HepG2 (cell line): ENCODE measurements around the gene CRYM. TPM values are rescaled to one million over a fixed set of nuclear protein-coding genes. Genes with fewer than 3 reads are reported as not detected.

Source experiments
- CBX2 ChIP-seq, 2 experiments: fragments of 200-600 bp in 1 of 2; sonication (generic); formaldehyde crosslinking in 1 of 2; IDR thresholded peaks; 2 replicates each; pipeline versions ENCODE4 v1.7.0 to v1.8.1; 2018 to 2022; ENCODE audit warnings: low read depth in 2 of 2, low read length in 1 of 2, mild to moderate bottlenecking in 1 of 2, missing genetic modification reagents in 1 of 2
- KAT8 ChIP-seq: IDR thresholded peaks from 2 replicates; pipeline ENCODE4 v1.6.1; 2016; ENCODE audit warnings: missing genetic modification reagents, missing compliant biosample characterization
- KLF13 ChIP-seq: sonication (generic); formaldehyde crosslinking; IDR thresholded peaks from 2 replicates; pipeline ENCODE4 v1.4.0; 2020; ENCODE audit warnings: mild to moderate bottlenecking, missing genetic modification reagents
- MAFK ChIP-seq, 2 experiments: IDR thresholded peaks in 1 of 2; conservative IDR thresholded peaks in 1 of 2; 2 replicates each; pipeline ENCODE4 v1.6.1; 2011; ENCODE audit warnings: improper control_type of control experiment in 2 of 2, low read length in 2 of 2
- RARA ChIP-seq: IDR thresholded peaks from 2 replicates; pipeline ENCODE4 v1.6.1; 2016; ENCODE audit warnings: missing genetic modification reagents, missing compliant biosample characterization
- REST ChIP-seq, 2 experiments: IDR thresholded peaks; 2 replicates each; pipeline ENCODE4 v1.6.1; 2011 to 2012; ENCODE audit warnings: low read length in 2 of 2, borderline replicate concordance in 1 of 2, low read depth in 1 of 2, mild to moderate bottlenecking in 1 of 2, moderate library complexity in 1 of 2
- SMAD3 ChIP-seq: sonication (generic); formaldehyde crosslinking; IDR thresholded peaks from 2 replicates; pipeline ENCODE4 v1.4.0; 2020; ENCODE audit warnings: missing genetic modification reagents
- SMARCE1 ChIP-seq: fragments of 450-650 bp; IDR thresholded peaks from 2 replicates; pipeline ENCODE4 v1.6.1; 2017; ENCODE audit warnings: borderline replicate concordance
- SMC3 ChIP-seq: IDR thresholded peaks from 2 replicates; pipeline ENCODE4 v1.6.1; 2011; ENCODE audit warnings: low read length, improper control_type of control experiment
- SRF ChIP-seq: IDR thresholded peaks from 2 replicates; pipeline ENCODE4 v1.6.1; 2011; ENCODE audit warnings: mild to moderate bottlenecking, low read depth, low read length, moderate library complexity
- THAP7 ChIP-seq: sonication (generic); formaldehyde crosslinking; IDR thresholded peaks from 2 replicates; pipeline ENCODE4 v1.8.1; 2023; ENCODE audit warnings: mild to moderate bottlenecking, missing genetic modification reagents
- USF2 ChIP-seq, 2 experiments: sonication (generic) in 1 of 2; formaldehyde crosslinking in 1 of 2; IDR thresholded peaks; 2 replicates each; pipeline versions ENCODE4 v1.5.1 to v1.6.1; 2011 to 2020; ENCODE audit warnings: borderline replicate concordance in 1 of 2, low read depth in 1 of 2, low read length in 1 of 2, mild to moderate bottlenecking in 1 of 2, missing genetic modification reagents in 1 of 2, moderate library complexity in 1 of 2
- ZBTB1 ChIP-seq: sonication (generic); formaldehyde crosslinking; IDR thresholded peaks from 2 replicates; pipeline ENCODE4 v1.4.0; 2020; ENCODE audit warnings: missing genetic modification reagents, borderline replicate concordance
- ZFAT ChIP-seq: sonication (generic); formaldehyde crosslinking; conservative IDR thresholded peaks from 2 replicates; pipeline ENCODE4 v1.8.1; 2023; ENCODE audit warnings: missing genetic modification reagents, inconsistent platforms
- ZNF101 ChIP-seq: sonication (generic); formaldehyde crosslinking; IDR thresholded peaks from 2 replicates; pipeline ENCODE4 v1.4.0; 2020; ENCODE audit warnings: mild to moderate bottlenecking, low read depth, missing genetic modification reagents, borderline replicate concordance
- ZNF263 ChIP-seq: sonication (generic); formaldehyde crosslinking; IDR thresholded peaks from 2 replicates; pipeline ENCODE4 v1.4.0; 2020; ENCODE audit warnings: missing genetic modification reagents
- ZNF326 ChIP-seq: sonication (generic); formaldehyde crosslinking; IDR thresholded peaks from 2 replicates; pipeline ENCODE4 v1.4.0; 2020; ENCODE audit warnings: missing genetic modification reagents, borderline replicate concordance
- ZNF33A ChIP-seq: sonication (generic); formaldehyde crosslinking; IDR thresholded peaks from 2 replicates; pipeline ENCODE4 v1.5.1; 2020; ENCODE audit warnings: missing genetic modification reagents, mild to moderate bottlenecking, moderate library complexity, borderline replicate concordance
- ZNF580 ChIP-seq: IDR thresholded peaks from 2 replicates; pipeline ENCODE4 v1.6.1; 2016; ENCODE audit warnings: low read depth, borderline replicate concordance
- ZNF75D ChIP-seq: sonication (generic); formaldehyde crosslinking; IDR thresholded peaks from 2 replicates; pipeline ENCODE4 v1.8.1; 2023; ENCODE audit warnings: missing genetic modification reagents, mild to moderate bottlenecking, borderline replicate concordance
- ZNF766 ChIP-seq: sonication (generic); formaldehyde crosslinking; IDR thresholded peaks from 2 replicates; pipeline ENCODE4 v1.5.0; 2020; ENCODE audit warnings: missing genetic modification reagents, borderline replicate concordance
- ZNF800 ChIP-seq: sonication (generic); formaldehyde crosslinking; IDR thresholded peaks from 2 replicates; pipeline ENCODE4 v1.4.0; 2020; ENCODE audit warnings: missing genetic modification reagents
- polyA plus RNA-seq, 8 experiments: library from polyadenylated mRNA; depleted of rRNA in 3 of 8; stranded (reverse) in 7 of 8; unstranded in 1 of 8; fragments of >200 nt; fragmentation: Illumina TruSeq in 4 of 8; extraction: Trizol in 4 of 8; gene quantifications; 2 replicates each; pipeline versions ENCODE4 v1.2.1 to v1.2.3, GENCODE V29; 2011 to 2016; ENCODE audit warnings: low read depth in 4 of 8, missing spikeins in 1 of 8, mixed read lengths in 1 of 8; ENCODE audit not compliant: insufficient read depth in 1 of 8
- total RNA-seq, 5 experiments: library from RNA; depleted of rRNA; stranded (reverse); fragments of >200 nt; fragmentation: Illumina TruSeq; extraction: Trizol; gene quantifications; 2 replicates each; pipeline ENCODE4 v1.2.3, GENCODE V29; 2016; ENCODE audit warnings: low read depth in 1 of 5

Gene CRYM
- total and polyA plus RNA-seq, 2 of the 13 experiments (the other 11 are each of a cell fraction or from before 2014, with no cell fraction given), result 1.9 to 2.2 TPM

- TF ChIP-seq THAP7 (no peak), SMAD3 (CRISPR knock-in tag) (no peak), ZNF75D (CRISPR knock-in tag) (no peak), REST (IDR thresholded peaks at IDR 0.05; ENCODE audit: borderline replicate concordance in 1 of 2, low read depth in 1 of 2, low read length in 2 of 2) (no peak), USF2 (IDR thresholded peaks at IDR 0.05; ENCODE audit: low read depth, low read length) (no peak), USF2 (CRISPR knock-in tag; IDR thresholded peaks at IDR 0.05; ENCODE audit: borderline replicate concordance) (no peak), ZNF101 (no peak), ZBTB1 (no peak), MAFK (conservative IDR thresholded peaks at IDR 0.05 in 1 of 2, IDR thresholded peaks at IDR 0.05 in 1 of 2; ENCODE audit: low read length in 2 of 2) (no peak), ZNF263 (CRISPR knock-in tag) (no peak), CBX2 (IDR thresholded peaks at IDR 0.05; ENCODE audit: low read depth, low read length) (no peak), CBX2 (CRISPR knock-in tag; IDR thresholded peaks at IDR 0.05; ENCODE audit: low read depth) (no peak), ZNF580 (CRISPR knock-in tag) (no peak), ZNF326 (CRISPR knock-in tag) (no peak), SRF (no peak), KLF13 (CRISPR knock-in tag) (no peak), RARA (CRISPR knock-in tag) (peak; percentile 60), ZNF33A (CRISPR knock-in tag) (no peak), KAT8 (CRISPR knock-in tag) (no peak), ZNF800 (CRISPR knock-in tag) (no peak), SMARCE1 (no peak), ZNF766 (CRISPR knock-in tag) (no peak), SMC3 (no peak), ZFAT (CRISPR knock-in tag) (no peak)
These were observed 48.4 kb upstream of the CRYM start (continued) for GRCh38 chr16:21326459-21326858.
